ENCODE data around the gene ADGRF5. TPM values are rescaled to one million over a fixed set of nuclear protein-coding genes. Genes with fewer than 3 reads are reported as not detected.

Gene ADGRF5
- total and polyA plus RNA-seq, 5 donors from 2014 or later: not detected

- Mint-ChIP-seq H3K9me3 (peaks cover 0 to 6% (median 0%) of the 10 kb centered on the region in 7 donors), H3K4me1 (no peaks in the 10 kb centered on the region), H3K36me3 (no peaks in the 10 kb centered on the region), H3K27me3 (no peaks in the 10 kb centered on the region), H3K4me3 (no peak overlapping the region), H3K27ac (no peak overlapping the region)
- Histone ChIP-seq H3K9me3 (ENCODE audit: control insufficient read depth in 2 of 2, low read length in 2 of 2) (no peaks in the 10 kb centered on the region), H3K27me3 (ENCODE audit: control insufficient read depth, insufficient read depth, low read length) (no peaks in the 10 kb centered on the region), H3K4me1 (ENCODE audit: control insufficient read depth, insufficient read depth, low read length, poor library complexity, severe bottlenecking) (no peaks in the 10 kb centered on the region), H3K4me3 (ENCODE audit: low read depth, low read length) (no peak overlapping the region), H3K27ac (ENCODE audit: insufficient read depth, low read length, poor library complexity, severe bottlenecking) (no peak overlapping the region), H3K36me3 (ENCODE audit: control insufficient read depth, insufficient read depth, low read length) (no peaks in the 10 kb centered on the region)
- ATAC-seq (ENCODE audit: low read depth in 2 of 2): no peak
- DNase-seq: no peak
Measured at GRCh38 chr6:46899659-46900058, 22.1 kb downstream of the ADGRF5 start.

DNA sequence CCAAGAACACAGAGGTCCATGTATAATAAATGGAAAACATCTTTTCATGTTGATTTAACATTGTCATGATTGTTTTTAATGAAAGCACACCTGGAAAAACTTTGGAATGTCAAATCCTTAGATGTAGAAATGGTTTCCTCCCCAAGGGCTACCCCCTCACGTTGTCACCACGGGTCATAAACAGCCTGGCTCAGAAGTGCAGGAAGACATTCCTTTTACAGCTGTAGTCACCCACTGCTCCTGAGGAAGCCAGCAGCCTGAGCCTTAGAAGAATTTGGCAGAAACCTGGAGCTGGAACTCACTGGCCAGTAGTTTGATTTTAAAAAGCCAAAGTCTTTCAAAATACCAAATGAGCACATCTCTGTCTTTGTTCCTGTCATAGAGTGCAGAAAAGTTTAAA lies 23.7 kb downstream of the ADGRF5 start:
- no peak overlapping the region for H3K27ac ChIP-seq (ENCODE audit: insufficient read depth, low read length, poor library complexity, severe bottlenecking)
- Mint-ChIP-seq H3K27me3 (no peaks in the 10 kb centered on the region), H3K9me3 (peaks cover 0 to 6% (median 0%) of the 10 kb centered on the region in 7 donors), H3K4me3 (no peak overlapping the region), H3K27ac (no peak overlapping the region), H3K4me1 (no peaks in the 10 kb centered on the region), H3K36me3 (no peaks in the 10 kb centered on the region)
- H3K36me3 ChIP-seq (ENCODE audit: control insufficient read depth, insufficient read depth, low read length): no peaks in the 10 kb centered on the region
- H3K9me3 ChIP-seq (ENCODE audit: control insufficient read depth in 2 of 2, low read length in 2 of 2): no peaks in the 10 kb centered on the region
- no peaks in the 10 kb centered on the region for H3K27me3 ChIP-seq (ENCODE audit: control insufficient read depth, insufficient read depth, low read length)
- DNase-seq (no peak), ATAC-seq (ENCODE audit: low read depth in 2 of 2) (no peak)
- no peaks in the 10 kb centered on the region for H3K4me1 ChIP-seq (ENCODE audit: control insufficient read depth, insufficient read depth, low read length, poor library complexity, severe bottlenecking)
- H3K4me3 ChIP-seq (ENCODE audit: low read depth, low read length): no peak overlapping the region

DNA sequence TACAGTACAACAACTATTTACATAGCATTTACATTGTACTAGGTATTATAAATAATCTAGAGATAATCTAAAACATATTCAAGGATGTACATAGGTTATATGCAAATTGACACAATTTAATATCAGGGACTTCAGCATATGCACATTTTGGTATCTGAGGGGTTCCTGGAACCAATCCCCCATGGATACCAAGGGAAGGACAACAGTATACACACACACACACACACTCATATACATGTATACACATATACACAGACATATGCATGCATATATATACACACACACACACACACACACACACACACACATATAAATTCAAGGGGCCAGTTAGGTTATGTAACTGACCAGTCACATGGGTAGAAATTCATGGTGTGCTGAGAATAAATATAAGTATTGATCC lies 24.9 kb downstream of the ADGRF5 start:
- DNase-seq: no peak
- H3K27ac ChIP-seq (ENCODE audit: insufficient read depth, low read length, poor library complexity, severe bottlenecking): no peak overlapping the region
- no peaks in the 10 kb centered on the region for H3K4me1 Mint-ChIP-seq
- no peak overlapping the region for H3K4me3 ChIP-seq (ENCODE audit: low read depth, low read length)
- no peaks in the 10 kb centered on the region for H3K9me3 ChIP-seq (ENCODE audit: control insufficient read depth in 2 of 2, low read length in 2 of 2)
- no peaks in the 10 kb centered on the region for H3K36me3 ChIP-seq (ENCODE audit: control insufficient read depth, insufficient read depth, low read length)
- H3K27me3 ChIP-seq (ENCODE audit: control insufficient read depth, insufficient read depth, low read length): no peaks in the 10 kb centered on the region
- H3K36me3 Mint-ChIP-seq: no peaks in the 10 kb centered on the region
- peaks cover 0 to 6% (median 0%) of the 10 kb centered on the region in 7 donors for H3K9me3 Mint-ChIP-seq
- H3K27me3 Mint-ChIP-seq: no peaks in the 10 kb centered on the region
- ATAC-seq (ENCODE audit: low read depth in 2 of 2): no peak
- H3K4me1 ChIP-seq (ENCODE audit: control insufficient read depth, insufficient read depth, low read length, poor library complexity, severe bottlenecking): no peaks in the 10 kb centered on the region
- no peak overlapping the region for H3K27ac Mint-ChIP-seq
- H3K4me3 Mint-ChIP-seq: no peak overlapping the region

DNA sequence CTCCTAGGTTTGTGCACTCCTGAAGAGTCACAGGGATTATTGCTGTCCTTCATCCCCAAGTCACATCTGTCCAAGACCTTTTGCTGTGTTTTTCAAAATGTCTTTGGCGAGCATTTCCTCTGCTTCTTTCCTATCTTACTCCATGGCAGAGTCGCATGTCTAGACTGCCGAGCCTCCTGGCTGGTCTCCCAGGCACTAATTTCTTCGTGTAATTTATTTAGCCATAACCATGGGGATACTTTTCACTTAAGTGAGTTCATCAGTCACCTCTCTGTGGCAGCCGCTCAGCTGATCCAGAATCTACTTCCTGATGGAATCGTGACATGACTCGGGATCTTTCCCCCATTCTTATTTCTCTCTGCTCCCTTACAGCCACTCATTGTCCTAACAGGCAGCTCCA lies 25.8 kb downstream of the ADGRF5 start:
- Histone ChIP-seq H3K27me3 (ENCODE audit: control insufficient read depth, insufficient read depth, low read length) (no peaks in the 10 kb centered on the region), H3K4me3 (ENCODE audit: low read depth, low read length) (no peak overlapping the region), H3K9me3 (ENCODE audit: control insufficient read depth in 2 of 2, low read length in 2 of 2) (no peaks in the 10 kb centered on the region), H3K4me1 (ENCODE audit: control insufficient read depth, insufficient read depth, low read length, poor library complexity, severe bottlenecking) (no peaks in the 10 kb centered on the region), H3K36me3 (ENCODE audit: control insufficient read depth, insufficient read depth, low read length) (no peaks in the 10 kb centered on the region), H3K27ac (ENCODE audit: insufficient read depth, low read length, poor library complexity, severe bottlenecking) (no peak overlapping the region)
- Mint-ChIP-seq H3K4me1 (no peaks in the 10 kb centered on the region), H3K36me3 (no peaks in the 10 kb centered on the region), H3K27ac (no peak overlapping the region), H3K4me3 (no peak overlapping the region), H3K27me3 (no peaks in the 10 kb centered on the region), H3K9me3 (peaks cover 0 to 6% (median 0%) of the 10 kb centered on the region in 7 donors)
- DNase-seq: no peak
- no peak for ATAC-seq (ENCODE audit: low read depth in 2 of 2)

DNA sequence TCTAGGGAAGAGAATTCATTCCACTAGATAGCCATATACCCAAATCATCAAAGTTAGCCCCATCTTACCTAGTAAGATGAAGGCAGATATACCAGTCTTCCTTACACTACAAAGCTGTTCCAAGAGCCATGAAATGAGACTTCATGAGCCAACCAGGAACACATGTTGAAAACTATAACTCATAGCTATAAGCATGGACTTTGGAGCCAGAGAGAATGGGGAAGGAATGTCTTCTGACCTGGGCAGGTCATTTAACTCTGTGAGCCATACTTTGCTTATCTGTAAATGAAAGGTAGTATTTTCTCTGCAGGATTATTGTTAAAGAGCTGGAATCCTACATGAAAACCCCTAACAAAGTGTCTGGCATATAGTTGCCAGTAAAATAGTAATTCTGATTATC lies 27.3 kb downstream of the ADGRF5 start:
- H3K9me3 Mint-ChIP-seq: peaks cover 0 to 6% (median 0%) of the 10 kb centered on the region in 7 donors
- H3K4me3 Mint-ChIP-seq: no peak overlapping the region
- no peak overlapping the region for H3K27ac Mint-ChIP-seq
- H3K4me1 Mint-ChIP-seq: no peaks in the 10 kb centered on the region
- no peaks in the 10 kb centered on the region for H3K36me3 Mint-ChIP-seq
- Histone ChIP-seq H3K27me3 (ENCODE audit: control insufficient read depth, insufficient read depth, low read length) (no peaks in the 10 kb centered on the region), H3K27ac (ENCODE audit: insufficient read depth, low read length, poor library complexity, severe bottlenecking) (no peak overlapping the region), H3K4me3 (ENCODE audit: low read depth, low read length) (no peak overlapping the region), H3K36me3 (ENCODE audit: control insufficient read depth, insufficient read depth, low read length) (no peaks in the 10 kb centered on the region), H3K9me3 (ENCODE audit: control insufficient read depth in 2 of 2, low read length in 2 of 2) (no peaks in the 10 kb centered on the region), H3K4me1 (ENCODE audit: control insufficient read depth, insufficient read depth, low read length, poor library complexity, severe bottlenecking) (no peaks in the 10 kb centered on the region)
- no peak for DNase-seq
- ATAC-seq (ENCODE audit: low read depth in 2 of 2): no peak
- H3K27me3 Mint-ChIP-seq: no peaks in the 10 kb centered on the region

GRCh38 chr6:46893648-46894047 lies 28.1 kb downstream of the ADGRF5 start:
- Histone ChIP-seq H3K36me3 (ENCODE audit: control insufficient read depth, insufficient read depth, low read length) (no peaks in the 10 kb centered on the region), H3K27ac (ENCODE audit: insufficient read depth, low read length, poor library complexity, severe bottlenecking) (no peak overlapping the region), H3K4me1 (ENCODE audit: control insufficient read depth, insufficient read depth, low read length, poor library complexity, severe bottlenecking) (no peaks in the 10 kb centered on the region), H3K9me3 (ENCODE audit: control insufficient read depth in 2 of 2, low read length in 2 of 2) (no peaks in the 10 kb centered on the region), H3K27me3 (ENCODE audit: control insufficient read depth, insufficient read depth, low read length) (no peaks in the 10 kb centered on the region), H3K4me3 (ENCODE audit: low read depth, low read length) (no peak overlapping the region)
- DNase-seq: no peak
- no peak overlapping the region for H3K4me3 Mint-ChIP-seq
- no peaks in the 10 kb centered on the region for H3K27me3 Mint-ChIP-seq
- peaks cover 0 to 4% (median 0%) of the 10 kb centered on the region in 7 donors for H3K9me3 Mint-ChIP-seq
- ATAC-seq (ENCODE audit: low read depth in 2 of 2): no peak
- H3K36me3 Mint-ChIP-seq: no peaks in the 10 kb centered on the region
- no peaks in the 10 kb centered on the region for H3K4me1 Mint-ChIP-seq
- no peak overlapping the region for H3K27ac Mint-ChIP-seq

- no peaks in the 10 kb centered on the region for H3K36me3 Mint-ChIP-seq
- Histone ChIP-seq H3K4me1 (ENCODE audit: control insufficient read depth, insufficient read depth, low read length, poor library complexity, severe bottlenecking) (no peaks in the 10 kb centered on the region), H3K4me3 (ENCODE audit: low read depth, low read length) (no peak overlapping the region), H3K27ac (ENCODE audit: insufficient read depth, low read length, poor library complexity, severe bottlenecking) (no peak overlapping the region), H3K36me3 (ENCODE audit: control insufficient read depth, insufficient read depth, low read length) (no peaks in the 10 kb centered on the region), H3K9me3 (ENCODE audit: control insufficient read depth in 2 of 2, low read length in 2 of 2) (no peaks in the 10 kb centered on the region), H3K27me3 (ENCODE audit: control insufficient read depth, insufficient read depth, low read length) (no peaks in the 10 kb centered on the region)
- H3K9me3 Mint-ChIP-seq: peaks cover 0 to 4% (median 0%) of the 10 kb centered on the region in 7 donors
- no peak overlapping the region for H3K27ac Mint-ChIP-seq
- H3K4me3 Mint-ChIP-seq: no peak overlapping the region
- DNase-seq (no peak), ATAC-seq (ENCODE audit: low read depth in 2 of 2) (no peak)
- no peaks in the 10 kb centered on the region for H3K4me1 Mint-ChIP-seq
- no peaks in the 10 kb centered on the region for H3K27me3 Mint-ChIP-seq
Measured at GRCh38 chr6:46891252-46891795, 30.4 kb downstream of the ADGRF5 start.

DNA sequence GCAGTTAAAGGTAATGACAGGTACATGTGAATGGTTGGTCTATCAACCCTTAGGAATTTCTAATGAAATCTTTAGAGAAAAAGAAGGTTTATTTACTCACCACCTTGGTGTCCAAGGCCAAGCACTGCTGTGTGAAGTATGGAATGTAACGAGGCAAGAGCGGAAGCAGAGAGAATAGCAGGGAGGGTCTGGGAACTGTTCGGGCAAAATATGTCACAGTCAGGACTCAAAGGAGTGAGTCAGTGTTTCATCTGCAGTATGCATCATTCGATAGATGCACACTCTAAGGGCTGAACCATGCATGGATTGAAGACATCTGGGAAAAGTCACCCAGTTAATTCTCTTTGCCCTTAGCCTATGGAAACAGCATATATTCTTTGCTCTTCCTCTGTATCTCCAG lies 33.2 kb downstream of the ADGRF5 start:
- Histone ChIP-seq H3K4me1 (ENCODE audit: control insufficient read depth, insufficient read depth, low read length, poor library complexity, severe bottlenecking) (no peaks in the 10 kb centered on the region), H3K27me3 (ENCODE audit: control insufficient read depth, insufficient read depth, low read length) (no peaks in the 10 kb centered on the region), H3K27ac (ENCODE audit: insufficient read depth, low read length, poor library complexity, severe bottlenecking) (no peak overlapping the region), H3K36me3 (ENCODE audit: control insufficient read depth, insufficient read depth, low read length) (no peaks in the 10 kb centered on the region), H3K4me3 (ENCODE audit: low read depth, low read length) (no peak overlapping the region), H3K9me3 (ENCODE audit: control insufficient read depth in 2 of 2, low read length in 2 of 2) (no peaks in the 10 kb centered on the region)
- no peaks in the 10 kb centered on the region for H3K4me1 Mint-ChIP-seq
- ATAC-seq (ENCODE audit: low read depth in 2 of 2) (no peak), DNase-seq (no peak)
- no peak overlapping the region for H3K27ac Mint-ChIP-seq
- no peak overlapping the region for H3K4me3 Mint-ChIP-seq
- no peaks in the 10 kb centered on the region for H3K36me3 Mint-ChIP-seq
- peaks cover 0 to 2% (median 0%) of the 10 kb centered on the region in 7 donors for H3K9me3 Mint-ChIP-seq
- no peaks in the 10 kb centered on the region for H3K27me3 Mint-ChIP-seq
